GM12801 (cell line): Measurements from ENCODE around the gene ZBP1.

Experiments
- TF ChIP-seq, protein P1 (sequence below): IDR thresholded peaks from one replicate; pipeline ENCODE4 v1.5.1; 2011; ENCODE audit warnings: control low read depth; ENCODE audit not compliant: insufficient read length; ENCODE audit errors: extremely low read depth

ZBP1 gene

DNA sequence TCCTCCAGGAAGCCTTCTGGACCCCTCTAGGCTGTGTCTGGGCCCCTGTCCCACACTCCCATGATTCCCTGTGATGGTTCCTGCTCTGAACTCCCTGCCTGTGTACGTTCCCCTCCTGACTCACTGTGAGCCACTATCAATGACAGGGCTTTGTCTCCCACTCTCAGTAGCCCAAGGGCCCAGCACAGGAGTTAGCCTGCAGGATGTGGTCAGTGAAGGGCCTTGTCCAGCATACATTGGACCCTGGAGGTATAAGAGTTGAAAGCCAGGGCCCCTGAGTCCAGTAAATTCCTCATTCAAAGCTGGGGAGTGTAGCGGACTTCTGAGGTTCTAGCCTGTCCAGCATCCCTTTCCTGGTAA, 19.0 kb downstream of the ZBP1 start:
- TF ChIP-seq, protein P1, sequence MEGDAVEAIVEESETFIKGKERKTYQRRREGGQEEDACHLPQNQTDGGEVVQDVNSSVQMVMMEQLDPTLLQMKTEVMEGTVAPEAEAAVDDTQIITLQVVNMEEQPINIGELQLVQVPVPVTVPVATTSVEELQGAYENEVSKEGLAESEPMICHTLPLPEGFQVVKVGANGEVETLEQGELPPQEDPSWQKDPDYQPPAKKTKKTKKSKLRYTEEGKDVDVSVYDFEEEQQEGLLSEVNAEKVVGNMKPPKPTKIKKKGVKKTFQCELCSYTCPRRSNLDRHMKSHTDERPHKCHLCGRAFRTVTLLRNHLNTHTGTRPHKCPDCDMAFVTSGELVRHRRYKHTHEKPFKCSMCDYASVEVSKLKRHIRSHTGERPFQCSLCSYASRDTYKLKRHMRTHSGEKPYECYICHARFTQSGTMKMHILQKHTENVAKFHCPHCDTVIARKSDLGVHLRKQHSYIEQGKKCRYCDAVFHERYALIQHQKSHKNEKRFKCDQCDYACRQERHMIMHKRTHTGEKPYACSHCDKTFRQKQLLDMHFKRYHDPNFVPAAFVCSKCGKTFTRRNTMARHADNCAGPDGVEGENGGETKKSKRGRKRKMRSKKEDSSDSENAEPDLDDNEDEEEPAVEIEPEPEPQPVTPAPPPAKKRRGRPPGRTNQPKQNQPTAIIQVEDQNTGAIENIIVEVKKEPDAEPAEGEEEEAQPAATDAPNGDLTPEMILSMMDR: no peak

DNA sequence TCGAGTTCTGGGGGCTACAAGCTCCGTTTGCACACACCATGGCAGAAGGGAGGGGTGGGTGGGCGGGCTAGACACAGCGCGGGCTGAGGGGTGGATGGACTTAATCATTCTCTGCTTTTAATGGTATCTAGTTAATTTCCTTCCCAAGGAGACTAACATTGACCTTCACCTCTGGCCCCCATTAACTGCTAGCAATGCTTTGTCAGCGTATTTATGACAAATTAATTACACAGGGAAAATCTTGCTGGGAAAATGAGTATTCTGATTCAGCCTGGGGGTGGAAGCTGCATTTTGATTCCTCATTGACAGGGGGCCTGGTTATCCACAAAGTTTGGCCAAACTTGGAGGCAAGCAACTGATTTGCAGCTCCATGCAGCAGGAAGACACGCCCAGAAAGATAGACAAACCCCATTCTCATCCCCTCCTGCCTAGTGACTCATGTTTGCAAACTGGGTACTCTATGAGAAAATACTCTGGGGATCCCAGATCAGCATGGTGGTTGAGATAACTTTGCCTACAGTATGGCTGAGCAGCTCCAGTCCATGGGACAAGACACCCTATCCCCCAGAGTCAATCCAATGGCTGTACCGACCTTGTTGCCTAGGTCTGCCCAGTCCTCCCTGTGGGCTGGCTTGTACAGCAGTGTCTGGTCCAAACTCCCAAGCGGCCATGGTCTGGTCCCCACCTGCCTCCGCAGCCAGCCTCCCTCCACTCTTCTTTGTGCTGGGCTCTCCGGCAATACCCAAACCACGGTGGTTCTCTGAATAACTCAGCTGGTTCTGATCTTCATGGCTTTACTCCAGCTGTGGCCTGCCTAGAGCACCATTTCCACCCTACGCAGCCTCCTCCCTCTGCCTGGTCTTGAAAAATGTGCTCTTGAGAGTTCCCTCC, 19.7 kb downstream of the ZBP1 start:
- TF ChIP-seq, protein P1: no peak

DNA sequence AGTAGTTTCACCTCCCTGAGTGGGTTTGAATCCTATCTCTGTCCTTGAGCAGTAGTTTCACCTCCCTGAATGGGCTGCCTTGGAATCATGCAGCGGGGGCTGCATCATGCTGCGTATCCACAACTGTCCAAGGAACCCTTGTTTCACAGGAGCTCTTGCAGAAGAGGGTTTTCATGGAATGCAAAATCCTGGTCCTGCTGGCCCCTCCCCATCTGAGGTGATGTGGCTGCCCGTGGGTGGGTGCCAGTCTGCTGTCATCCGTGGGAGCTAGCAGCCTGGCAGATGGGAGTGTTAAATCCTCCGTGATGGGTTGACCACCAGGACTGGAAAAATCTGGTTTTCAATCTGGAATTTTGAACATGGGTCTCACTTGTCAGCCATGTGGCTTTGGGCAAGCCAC, 21.7 kb downstream of the ZBP1 start:
- TF ChIP-seq, protein P1: no peak

DNA sequence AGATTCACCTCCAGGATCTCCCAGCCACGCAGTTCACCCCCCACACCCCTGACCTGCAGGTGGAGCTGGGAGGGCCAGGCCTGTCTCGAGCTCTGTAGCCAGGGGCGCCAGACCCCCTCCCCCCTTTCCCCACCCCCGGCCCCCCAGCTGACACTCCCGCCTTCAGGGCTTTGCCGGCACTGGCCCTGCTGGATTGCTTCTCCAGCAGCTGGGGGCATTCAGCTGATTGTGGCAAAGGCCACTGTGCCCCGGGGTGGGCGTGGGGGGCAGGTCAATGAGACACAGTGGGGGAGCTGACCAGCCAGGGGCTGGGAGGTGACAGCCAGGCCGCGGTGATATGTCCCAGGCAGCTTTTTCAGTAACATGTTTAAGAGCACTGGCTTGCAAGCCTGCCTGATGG, 22.2 kb downstream of the ZBP1 start:
- TF ChIP-seq, protein P1: no peak

DNA sequence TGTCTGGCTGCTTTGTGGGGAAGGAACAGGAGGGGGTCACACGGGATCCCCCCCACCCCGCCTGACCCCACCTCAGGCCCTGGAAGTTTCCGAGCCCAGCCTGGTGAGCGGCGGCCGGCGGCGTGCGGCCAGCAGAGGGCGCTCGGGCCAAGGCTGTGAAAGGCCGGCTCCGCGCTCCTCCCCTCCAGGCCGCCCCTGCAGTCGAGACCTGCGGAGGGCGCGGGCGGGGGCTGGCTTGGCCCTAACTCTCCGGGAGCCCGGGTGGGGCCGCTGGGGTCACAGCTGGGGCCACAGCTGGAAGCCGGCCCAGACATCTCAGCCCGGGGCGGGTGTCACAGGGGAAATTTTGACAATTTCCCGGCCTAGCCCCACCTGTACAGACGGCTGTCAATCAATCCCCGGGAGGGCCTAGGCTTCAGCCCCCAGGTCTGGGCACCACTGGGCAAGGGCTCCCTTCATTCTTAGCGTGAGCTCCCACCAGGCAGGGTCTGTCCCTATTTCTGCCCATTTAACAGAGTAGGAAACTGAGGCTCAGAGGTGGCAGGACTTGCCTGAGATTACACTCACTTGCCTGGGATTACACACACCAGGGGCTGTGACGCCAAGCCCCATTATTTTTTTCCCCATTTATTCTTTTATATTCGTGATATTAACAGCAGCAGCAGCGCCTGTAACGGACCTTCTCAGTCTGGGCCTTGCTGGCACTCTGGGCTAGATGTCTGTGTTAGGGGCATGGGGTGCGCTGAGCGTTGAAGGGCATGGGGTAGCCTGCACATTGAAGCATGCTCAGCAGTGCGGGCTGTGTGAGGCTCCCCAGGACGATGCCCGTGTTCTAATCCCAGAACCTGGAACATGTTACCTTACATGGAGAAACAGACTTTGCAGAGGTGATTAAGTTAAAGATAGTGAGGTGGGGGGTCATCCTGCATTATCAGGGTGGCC, 23.0 kb downstream of the ZBP1 start:
- TF ChIP-seq, protein P1: no peak

DNA sequence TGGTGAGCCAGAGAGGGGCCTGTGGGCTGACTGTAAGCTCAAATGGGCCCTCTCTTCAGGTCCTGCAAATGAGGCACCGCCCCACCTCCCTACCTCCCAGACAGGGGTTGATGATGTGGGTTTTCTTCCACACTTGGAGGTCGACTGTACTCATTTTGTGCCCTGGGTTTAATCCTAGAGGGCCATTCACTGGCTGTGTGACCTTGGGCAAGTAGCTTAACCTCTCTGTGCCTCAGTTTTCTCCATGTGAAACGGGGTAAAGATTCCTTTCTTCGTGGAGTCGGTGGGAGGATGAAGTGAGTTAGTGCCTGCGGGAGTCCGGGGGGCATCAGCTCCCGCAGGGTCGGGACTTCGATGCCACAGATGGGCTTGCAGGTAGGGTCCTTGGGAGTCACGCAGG, 23.9 kb downstream of the ZBP1 start:
- TF ChIP-seq, protein P1: no peak

DNA sequence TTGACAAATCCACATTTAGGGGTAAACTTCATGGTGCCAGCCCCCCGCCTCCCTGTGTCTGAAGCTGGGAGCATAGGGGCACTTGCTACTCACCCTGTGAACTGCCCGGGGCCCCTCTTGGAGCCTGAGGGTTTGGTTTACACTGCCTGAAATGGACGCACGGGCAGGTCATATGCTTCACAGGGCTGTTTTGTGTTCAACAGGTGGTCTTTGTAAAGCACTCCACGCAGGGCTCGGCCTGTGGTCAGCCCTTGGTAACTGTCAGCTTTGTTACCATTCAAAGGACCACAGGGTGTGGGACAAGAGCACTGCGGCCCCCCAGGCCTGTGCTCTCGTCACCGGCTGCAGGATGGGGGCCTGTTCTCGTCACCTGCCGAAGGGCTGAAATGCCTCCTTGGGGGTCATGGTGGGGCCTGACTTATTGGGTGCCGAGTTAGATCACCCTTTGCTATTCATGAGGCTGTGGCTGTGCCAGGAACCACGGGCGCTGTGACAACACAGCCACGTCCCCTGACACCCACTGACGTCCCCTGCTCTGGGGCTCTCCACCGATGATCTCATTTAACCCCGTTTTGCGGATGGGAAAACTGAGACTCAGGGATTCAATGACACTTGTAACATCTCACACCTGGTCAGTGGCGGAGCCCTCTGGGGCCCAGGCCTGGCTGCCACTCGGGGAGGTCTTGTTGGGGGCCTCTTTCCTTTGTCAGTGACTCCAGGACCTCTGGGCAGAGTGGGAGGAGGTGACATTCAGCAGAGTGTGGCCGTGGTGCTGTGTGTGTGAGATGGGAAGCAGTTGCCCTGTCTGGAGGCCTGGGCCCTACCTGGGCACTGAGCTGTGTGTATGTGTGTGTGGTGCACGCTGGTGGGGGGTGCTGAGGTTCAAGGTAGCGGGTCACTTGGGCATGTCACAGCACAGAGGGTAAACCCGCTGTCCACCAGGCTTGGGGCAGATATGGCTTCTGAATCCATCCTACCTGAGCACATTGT, 24.9 kb downstream of the ZBP1 start:
- TF ChIP-seq, protein P1: no peak
